SK-N-SH treated with all-trans-retinoic acid at 6 μM for 48 hours (cell line): ENCODE results near the gene BPIFB6.

Experiments
- ARNTL ChIP-seq: fragments of 450-650 bp; formaldehyde crosslinking; IDR thresholded peaks from 2 replicates; pipeline ENCODE4 v1.5.0; 2020; ENCODE audit warnings: low read depth, mild to moderate bottlenecking, moderate library complexity, borderline replicate concordance
- CSDC2 ChIP-seq: fragments of 250-450 bp; sonication (Bioruptor Pico); IDR thresholded peaks from 2 replicates; pipeline ENCODE4 v1.5.0; 2020; ENCODE audit warnings: mild to moderate bottlenecking, moderate library complexity
- OSR1 ChIP-seq: fragments of 250-450 bp; sonication (Bioruptor Pico); IDR thresholded peaks from 2 replicates; pipeline ENCODE4 v1.8.0; 2022; ENCODE audit warnings: moderate library complexity, mild to moderate bottlenecking, inconsistent platforms
- PATZ1 ChIP-seq: fragments of 250-450 bp; sonication (Bioruptor Pico); IDR thresholded peaks from 2 replicates; pipeline ENCODE4 v1.8.0; 2020; ENCODE audit warnings: mild to moderate bottlenecking, moderate library complexity, borderline replicate concordance

GRCh38 chr20:32993496-32994050 lies 37.9 kb upstream of the BPIFB6 start:
- TF ChIP-seq OSR1 (CRISPR knock-in tag) (no peak), PATZ1 (no peak), CSDC2 (CRISPR knock-in tag) (no peak), ARNTL (no peak)
